ENCODE measurements around the gene ADCY4.
A peak's percentile ranks its signal among the peaks of the same experiment; 100 is the strongest.
"Not testable (repeated sequence)": the region's sequence is repeated elsewhere in the genome, so short reads cannot be mapped to it uniquely, and the experiment has no call there.

The ADCY4 gene

GRCh38 chr14:24338843-24339242 is 4.0 kb upstream of the ADCY4 start:
- no peak for DNase-seq

GRCh38 chr14:24337824-24338175 is 2.9 kb upstream of the ADCY4 start:
- DNase-seq, result no peak

- DNase-seq, result no peak
These were observed 2.4 kb upstream of the ADCY4 start for GRCh38 chr14:24337144-24337823.

- peak; percentile 49 for DNase-seq
These were observed 745 bp upstream of the ADCY4 start for GRCh38 chr14:24335461-24336171.

- DNase-seq, result peak; percentile 63
These were observed 2.4 kb downstream of the ADCY4 start for GRCh38 chr14:24332268-24332993.

GRCh38 chr14:24331731-24332267 is 3.1 kb downstream of the ADCY4 start:
- no peak for DNase-seq

GRCh38 chr14:24330973-24331674 is 3.7 kb downstream of the ADCY4 start:
- DNase-seq, result no peak

GRCh38 chr14:24329736-24330135 is 5.1 kb downstream of the ADCY4 start:
- no peak for DNase-seq

GRCh38 chr14:24329073-24329663 is 5.7 kb downstream of the ADCY4 start:
- DNase-seq, result no peak

- not testable (repeated sequence) for DNase-seq
These were observed 7.0 kb downstream of the ADCY4 start for GRCh38 chr14:24327914-24328313.

GRCh38 chr14:24327303-24327702 is 7.6 kb downstream of the ADCY4 start:
- no peak for DNase-seq

GRCh38 chr14:24325963-24326362 is 8.9 kb downstream of the ADCY4 start:
- no peak for DNase-seq

GRCh38 chr14:24325041-24325530 is 9.8 kb downstream of the ADCY4 start:
- DNase-seq, result no peak

- no peak for DNase-seq
These were observed 10.8 kb downstream of the ADCY4 start for GRCh38 chr14:24324024-24324423.

- DNase-seq, result no peak
These were observed 11.5 kb downstream of the ADCY4 start for GRCh38 chr14:24323341-24323740.

GRCh38 chr14:24322672-24323071 is 12.2 kb downstream of the ADCY4 start:
- DNase-seq, result no peak

GRCh38 chr14:24321212-24321975 is 13.5 kb downstream of the ADCY4 start:
- DNase-seq, result no peak

- DNase-seq, result peak; percentile 53
These were observed 17.5 kb downstream of the ADCY4 start for GRCh38 chr14:24317141-24317928.

- no peak for DNase-seq
These were observed 18.3 kb downstream of the ADCY4 start for GRCh38 chr14:24316597-24316950.

- no peak for DNase-seq
These were observed 18.9 kb downstream of the ADCY4 start for GRCh38 chr14:24315807-24316596.

All from EL (cell line).